Activated CD4-positive, alpha-beta T cell treated with anti-CD3 and anti-CD28 coated beads, Interleukin-2, amount 50 U/mL, for 24 hours (primary cell): ENCODE measurements around the gene CRIM1.
A peak's percentile ranks its signal among the peaks of the same experiment; 100 is the strongest.

Experiments used
- DNase-seq, 2 donors: peaks; one replicate each; pipeline ENCODE4 v3.0.0-alpha.2; 2020; ENCODE audit warnings: low read depth in 1 of 2, low spot score in 1 of 2

CRIM1 gene

GRCh38 chr2:36480028-36480427 lies 124.5 kb downstream of the CRIM1 start:
- DNase-seq: no peak

DNA sequence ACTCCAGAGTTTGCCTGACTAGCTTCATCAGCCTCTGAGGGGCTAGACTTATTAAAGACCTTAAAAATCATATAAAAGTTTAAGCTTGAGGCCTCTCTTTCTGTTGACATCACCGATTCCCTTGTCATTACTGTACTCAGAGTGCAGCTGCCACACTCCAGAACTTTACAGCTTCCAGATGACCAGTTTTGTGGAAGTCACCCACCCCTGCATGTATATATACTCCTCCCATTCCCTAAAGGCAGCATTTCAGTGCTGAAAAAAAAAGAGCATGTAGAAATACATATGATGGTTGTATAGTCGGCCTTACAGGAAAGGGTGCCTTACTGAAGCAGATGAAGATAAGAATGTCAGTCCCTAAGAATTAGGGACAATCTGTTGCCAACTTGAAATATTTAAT lies 125.1 kb downstream of the CRIM1 start:
- DNase-seq: no peak

GRCh38 chr2:36481709-36482108 lies 126.1 kb downstream of the CRIM1 start:
- no peak for DNase-seq

GRCh38 chr2:36482576-36483214 lies 127.1 kb downstream of the CRIM1 start:
- DNase-seq: no peak

DNA sequence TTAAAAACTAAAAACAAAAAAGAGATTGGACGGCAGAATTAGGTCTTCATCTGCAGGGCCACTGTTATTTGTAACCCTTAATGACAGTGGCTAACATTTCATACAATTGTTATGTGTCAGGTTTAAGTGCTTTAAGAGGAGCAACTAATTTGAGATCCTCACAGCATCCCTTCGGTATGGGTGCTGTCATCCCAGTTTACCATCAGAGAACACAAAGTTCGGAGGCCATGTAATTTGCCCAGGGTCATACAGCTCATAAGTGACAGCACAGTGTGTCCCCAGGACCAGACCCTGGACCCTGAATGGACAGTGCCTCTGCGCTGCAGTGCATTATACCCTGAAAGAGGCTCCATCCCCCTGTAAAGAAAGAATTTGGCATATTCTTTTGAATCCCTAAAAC lies 127.7 kb downstream of the CRIM1 start:
- no peak for DNase-seq

DNA sequence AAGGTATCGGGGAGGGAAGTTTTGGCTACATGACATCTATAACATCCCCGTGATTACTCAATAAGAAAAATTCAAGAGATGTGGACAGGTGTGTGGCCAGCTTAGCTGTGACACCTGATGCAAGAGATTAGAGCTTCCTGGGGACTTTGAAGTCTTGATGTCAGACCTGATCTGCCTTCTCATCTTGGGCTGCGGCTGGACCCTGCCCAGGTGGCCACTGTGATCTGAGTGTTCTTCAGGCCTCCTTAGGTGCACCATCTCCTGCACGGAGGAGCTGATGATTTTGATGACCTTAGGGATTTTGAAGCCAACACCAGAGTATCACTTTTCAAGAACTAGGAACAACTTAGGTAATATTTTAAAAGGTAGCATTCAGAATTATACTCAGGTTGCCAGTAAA lies 128.9 kb downstream of the CRIM1 start:
- no peak for DNase-seq

DNA sequence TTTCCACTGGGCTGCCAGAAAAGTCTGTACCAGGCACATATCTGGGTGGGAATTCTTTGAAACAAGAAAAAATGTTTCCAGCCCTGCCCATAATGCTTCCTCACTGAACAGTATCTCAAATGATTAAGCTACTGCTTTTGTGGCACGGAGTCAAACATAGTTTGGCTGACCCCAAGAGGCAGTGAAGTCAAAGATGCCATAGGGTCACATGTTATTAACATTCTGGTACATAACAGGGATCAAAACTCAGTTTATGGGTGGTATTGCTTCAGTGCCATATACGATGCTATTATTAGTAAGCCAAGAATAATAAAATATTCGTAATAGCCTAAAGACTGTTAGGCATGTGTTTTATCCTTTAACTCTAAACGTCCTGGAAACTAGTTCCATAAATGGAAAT lies 129.9 kb downstream of the CRIM1 start:
- DNase-seq: no peak

DNA sequence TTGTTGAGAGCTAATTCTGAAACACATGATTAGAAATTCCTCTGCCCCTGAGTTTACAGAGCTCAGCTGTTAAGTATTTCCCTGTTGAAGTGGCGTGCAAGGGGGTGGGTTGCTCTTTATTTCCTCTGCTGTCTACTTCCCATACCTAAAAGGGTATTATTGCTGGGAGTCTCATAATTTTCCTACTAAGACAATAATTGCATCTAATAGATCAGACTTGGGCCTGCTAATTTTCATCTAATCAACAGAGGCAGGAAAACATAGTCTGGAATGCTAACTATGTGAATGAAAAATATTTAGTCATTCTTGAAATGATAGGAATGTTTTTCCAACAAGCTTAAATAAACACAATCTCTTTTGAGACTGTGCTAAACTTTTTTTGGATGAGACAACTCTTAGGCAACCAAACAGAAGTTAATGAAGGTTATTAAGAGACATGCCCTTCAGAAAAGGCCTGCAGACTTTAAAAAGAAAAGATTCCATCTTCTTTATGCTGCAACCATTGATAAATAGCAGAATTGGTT lies 131.0 kb downstream of the CRIM1 start:
- DNase-seq: no peak

DNA sequence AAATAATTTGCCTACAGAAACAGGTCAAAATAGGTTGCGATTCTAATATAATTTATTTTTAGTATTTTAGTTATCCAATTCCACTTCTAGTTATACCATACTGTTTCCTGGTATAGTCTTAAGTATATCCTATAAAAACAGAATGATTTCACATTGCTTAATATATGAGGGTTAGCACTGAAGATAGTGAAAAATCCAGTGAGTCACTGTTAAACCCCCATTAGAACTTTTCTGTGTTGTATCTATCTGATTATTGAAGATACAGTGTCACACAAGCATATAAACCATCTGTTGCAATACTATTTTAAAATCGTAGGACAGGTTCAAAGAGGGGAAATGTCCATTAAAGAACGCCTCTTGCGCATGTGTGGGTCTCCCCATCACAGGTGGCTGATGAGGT lies 132.4 kb downstream of the CRIM1 start:
- DNase-seq: no peak

GRCh38 chr2:36489281-36489680 lies 133.7 kb downstream of the CRIM1 start:
- DNase-seq: no peak

DNA sequence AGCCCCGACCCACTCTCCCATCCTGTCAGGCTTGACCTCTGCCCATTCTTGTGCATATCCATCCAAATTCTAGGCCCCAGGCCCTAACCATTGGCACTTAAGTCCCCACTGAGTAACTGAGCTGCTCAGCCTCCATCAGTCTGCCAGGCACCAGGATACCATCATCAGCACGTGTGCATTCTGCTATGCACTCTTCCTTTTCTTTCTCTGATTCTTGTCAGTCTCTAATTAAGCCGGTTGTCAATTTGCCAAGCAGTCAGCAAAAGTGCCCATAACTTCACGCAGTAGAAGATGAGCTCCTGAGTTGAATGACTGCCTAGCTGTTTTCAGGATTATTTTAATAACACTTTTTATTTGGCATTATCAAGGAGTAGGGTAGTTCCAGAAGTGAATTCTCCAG lies 135.2 kb downstream of the CRIM1 start:
- no peak for DNase-seq

GRCh38 chr2:36492216-36492945 lies 136.8 kb downstream of the CRIM1 start:
- DNase-seq: no peak

GRCh38 chr2:36493306-36493705 lies 137.7 kb downstream of the CRIM1 start:
- no peak for DNase-seq

DNA sequence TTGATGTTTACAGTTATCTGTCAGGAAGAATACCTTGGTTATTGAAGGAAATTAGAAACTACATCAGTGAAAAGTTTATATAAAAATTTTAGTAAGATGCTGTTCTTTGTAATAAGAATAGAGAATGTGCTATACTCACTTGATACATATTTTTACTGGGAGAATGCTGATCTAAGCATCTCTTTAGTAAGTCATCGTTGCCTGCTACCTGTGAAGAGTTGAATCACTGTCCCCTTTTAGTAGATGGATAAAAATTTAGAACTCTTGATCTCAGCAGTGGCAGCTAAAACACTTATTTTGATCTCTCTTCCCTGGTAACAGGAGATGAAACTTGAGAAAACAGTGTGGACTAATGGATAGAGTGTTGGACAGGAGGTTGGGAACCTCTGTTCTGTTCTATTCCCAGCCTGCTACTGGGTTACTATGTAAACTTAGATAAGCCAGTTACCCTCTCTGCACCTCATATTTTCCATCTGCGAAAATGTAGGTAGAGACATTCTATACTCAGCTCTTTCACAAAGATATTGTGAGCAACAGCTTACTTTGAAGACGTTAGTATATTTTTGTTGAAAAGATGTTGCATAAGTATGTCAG lies 142.1 kb downstream of the CRIM1 start:
- no peak for DNase-seq

GRCh38 chr2:36499128-36499820 lies 143.7 kb downstream of the CRIM1 start:
- DNase-seq: no peak

DNA sequence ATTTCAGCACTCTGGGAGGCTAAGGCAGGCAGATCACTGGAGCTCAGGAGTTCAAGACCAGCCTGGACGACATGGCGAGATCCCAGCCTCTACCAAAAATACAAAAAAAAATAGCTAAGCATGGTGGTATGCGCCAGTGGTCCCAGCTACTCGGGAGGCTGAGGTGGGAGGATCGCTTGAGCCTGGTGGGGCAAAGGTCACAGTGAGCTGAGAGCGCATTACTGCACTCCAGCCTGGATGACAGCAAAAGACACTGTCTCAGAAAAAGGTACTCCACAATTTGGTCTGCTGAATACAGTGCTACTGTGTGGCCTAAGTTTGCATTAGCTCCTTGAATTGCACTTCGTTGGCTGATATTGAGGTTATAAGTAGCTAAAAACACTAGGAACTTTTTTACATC lies 144.5 kb downstream of the CRIM1 start:
- no peak for DNase-seq

DNA sequence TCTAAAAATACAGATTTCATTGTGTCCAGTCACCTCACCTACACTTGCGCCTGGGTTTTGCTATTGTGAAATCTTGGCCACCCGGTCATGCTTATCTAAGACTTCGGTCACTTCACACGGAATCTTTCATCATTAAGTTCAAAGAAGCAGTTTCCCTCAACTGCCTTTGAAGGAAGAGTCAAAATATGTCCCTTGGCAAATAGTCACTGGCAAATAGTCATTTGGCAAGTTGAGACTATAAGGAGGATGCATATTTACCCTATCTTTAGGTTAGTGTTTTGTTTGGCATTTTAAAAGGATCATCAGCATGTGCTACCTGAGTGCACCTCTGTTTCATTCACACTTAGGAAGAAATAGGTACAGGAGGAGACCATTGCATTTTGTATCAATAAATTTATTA lies 146.5 kb downstream of the CRIM1 start:
- no peak for DNase-seq

DNA sequence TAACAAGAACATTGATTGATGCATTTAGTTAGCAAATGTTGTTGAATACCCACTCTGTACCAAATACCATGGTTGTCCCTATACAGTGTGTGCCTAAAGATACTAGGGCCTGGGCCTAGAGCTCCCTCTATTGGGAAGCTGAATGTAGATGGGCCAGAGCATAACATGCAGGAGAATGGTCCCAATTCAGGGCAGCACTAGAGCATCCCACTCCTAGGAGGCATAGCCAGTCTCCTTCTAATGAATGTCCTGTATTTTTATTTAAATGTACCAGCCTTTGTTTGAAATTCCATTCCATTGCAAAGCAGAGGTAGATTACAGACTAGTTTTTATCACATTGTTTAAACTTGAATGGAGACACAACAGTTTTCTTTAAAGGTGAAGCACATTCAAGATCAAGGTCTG lies 151.8 kb downstream of the CRIM1 start:
- DNase-seq: peak in 1 of 2 donors; percentile 11

DNA sequence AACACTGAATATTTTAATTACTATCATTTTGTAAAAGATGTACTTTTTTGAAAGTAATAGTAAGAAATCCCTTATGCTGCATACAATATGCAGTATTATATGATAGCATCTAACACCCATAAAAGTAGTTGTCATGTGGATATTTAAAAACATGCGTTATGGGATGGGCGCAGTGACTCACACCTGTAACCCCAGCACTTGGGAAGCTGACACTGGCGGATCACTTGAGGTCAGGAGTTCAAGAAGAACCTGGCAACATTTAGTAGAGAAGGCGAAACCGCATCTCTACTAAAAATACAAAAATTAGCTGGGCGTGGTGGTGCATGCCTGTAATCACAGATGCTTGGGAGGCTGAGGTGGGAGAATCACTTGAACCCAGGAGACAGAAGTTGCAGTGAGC lies 153.5 kb downstream of the CRIM1 start:
- no peak for DNase-seq

- no peak for DNase-seq
Measured at GRCh38 chr2:36511858-36512603, 156.5 kb downstream of the CRIM1 start.

- DNase-seq: no peak
Measured at GRCh38 chr2:36512705-36513104, 157.1 kb downstream of the CRIM1 start.
